HG03097 (cell line): ENCODE results near the gene DHX35.
A peak's percentile ranks its signal among the peaks of the same experiment; 100 is the strongest.
"Not testable (repeated sequence)": the region's sequence is repeated elsewhere in the genome, so short reads cannot be mapped to it uniquely, and the experiment has no call there.

ENCODE experiments used
- ATAC-seq: cut with Tn5 transposase; IDR thresholded peaks from one replicate; pipeline ENCODE4 v1.9.1; 2021; ENCODE audit not compliant: unreplicated experiment, low FRiP score

The DHX35 gene

DNA sequence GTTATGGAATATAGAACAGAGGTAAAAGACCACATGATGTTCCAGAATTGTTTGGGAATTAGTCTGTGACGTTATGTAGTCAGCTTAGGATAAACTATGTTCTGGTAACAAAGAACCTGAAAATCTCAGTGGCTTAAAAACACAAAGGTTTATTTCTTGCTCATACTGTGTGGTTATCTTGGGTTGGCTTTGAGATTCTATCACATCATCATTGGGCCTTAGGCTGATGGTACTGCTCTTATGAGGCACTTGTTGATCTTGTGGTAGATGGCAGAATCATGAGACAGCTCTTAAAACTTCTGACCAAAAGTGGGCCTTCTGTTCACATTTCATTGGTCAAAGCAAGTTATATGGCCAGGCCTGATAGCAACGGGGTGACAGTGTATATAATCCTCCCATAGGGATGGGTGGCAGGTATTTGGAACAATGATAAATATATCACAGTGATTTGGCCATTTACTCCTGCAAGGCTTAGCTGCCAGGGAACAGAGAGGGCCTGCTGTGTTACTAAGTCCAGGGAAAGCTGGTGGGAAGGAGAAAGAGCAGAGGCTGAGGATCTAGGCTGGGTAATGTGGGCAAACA, 13.5 kb downstream of the DHX35 start:
- no peak for ATAC-seq

GRCh38 chr20:38979434-38979833, 17.3 kb downstream of the DHX35 start:
- ATAC-seq, result no peak

DNA sequence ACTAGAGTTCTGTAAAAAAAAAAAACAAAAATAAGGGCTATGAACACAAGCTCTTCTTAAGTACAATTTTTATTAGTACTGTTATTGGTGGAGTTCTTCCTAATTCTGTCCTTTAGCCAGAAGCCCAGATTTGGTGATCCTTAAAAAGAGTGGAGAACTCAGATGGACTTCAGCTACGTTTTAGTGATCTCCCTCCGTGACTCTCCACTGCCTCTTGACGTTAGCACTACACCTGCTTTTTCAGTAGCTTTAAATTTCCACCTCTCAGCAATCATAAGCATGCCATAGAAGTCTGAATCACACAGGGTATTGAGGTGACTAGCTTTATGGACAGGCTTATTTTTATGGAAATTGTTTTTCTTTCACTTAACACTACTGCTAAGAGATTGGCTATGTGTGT, 17.7 kb downstream of the DHX35 start:
- ATAC-seq, result no peak

DNA sequence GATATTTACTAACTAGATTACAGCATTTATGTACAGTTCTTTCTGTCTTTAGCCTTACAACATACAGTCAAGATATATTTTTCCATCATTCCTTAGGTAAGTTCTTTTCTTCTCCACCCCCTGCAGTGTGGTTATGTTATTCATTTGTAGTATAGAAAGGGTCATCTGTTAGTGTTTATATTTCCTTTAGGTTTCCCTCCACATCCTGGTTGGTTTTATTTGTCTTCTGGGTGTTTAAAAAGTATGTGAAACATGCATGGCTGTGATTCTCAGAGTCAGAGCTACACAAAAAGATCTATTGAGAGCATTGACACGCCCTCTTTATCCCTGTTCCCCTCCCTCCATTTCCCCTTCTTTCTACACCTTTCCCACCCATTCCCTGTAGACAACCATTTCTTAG, 20.1 kb downstream of the DHX35 start:
- ATAC-seq, result no peak

GRCh38 chr20:38985060-38985459, 22.9 kb downstream of the DHX35 start:
- ATAC-seq, result no peak

DNA sequence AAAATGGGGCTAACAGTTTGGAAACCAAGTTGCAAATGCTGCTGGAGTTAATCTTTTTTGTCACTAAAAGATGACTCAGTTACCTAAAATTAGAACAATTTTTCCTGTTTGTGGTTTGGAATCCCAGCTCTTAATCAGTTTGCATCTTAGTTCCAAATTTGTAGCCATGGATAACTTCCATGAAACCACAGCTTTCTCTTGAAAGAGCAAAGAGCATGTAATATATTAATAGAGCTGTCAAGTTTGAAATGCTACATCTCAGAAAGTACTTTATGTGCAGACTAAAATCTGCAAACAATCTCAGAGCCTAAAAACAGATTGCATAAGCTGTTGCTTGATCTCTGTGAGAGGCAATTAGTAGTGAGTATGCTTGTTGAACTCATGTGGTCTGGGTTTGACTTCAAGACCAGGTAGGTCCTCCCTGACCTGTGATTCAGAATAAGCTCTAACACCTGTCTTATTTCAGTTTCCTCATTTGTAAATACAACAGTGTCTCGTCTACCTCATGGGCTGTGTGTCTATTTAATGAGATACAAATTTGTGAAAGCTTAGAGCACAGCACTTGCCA, 23.5 kb downstream of the DHX35 start:
- ATAC-seq, result no peak

DNA sequence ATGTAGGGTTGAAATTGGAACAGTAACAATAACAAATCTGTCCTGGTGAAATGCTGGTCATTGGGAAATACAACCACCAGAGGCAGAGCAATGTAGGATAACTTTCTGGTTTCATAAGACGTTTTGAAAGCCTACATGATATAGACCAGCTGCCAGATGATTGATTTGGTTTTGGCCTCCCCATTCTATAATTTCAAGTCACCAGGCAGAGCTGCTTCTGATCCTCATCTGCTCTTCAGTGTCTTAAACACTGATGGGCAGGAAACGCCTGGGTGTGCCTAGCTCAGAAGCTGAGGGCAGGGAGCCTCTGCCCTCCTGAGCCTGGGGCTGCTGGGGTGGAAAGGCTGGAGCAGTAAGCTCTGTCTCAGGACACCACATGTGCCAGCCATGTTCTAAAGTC, 24.5 kb downstream of the DHX35 start:
- ATAC-seq, result no peak

- peak; percentile 77 for ATAC-seq
Observed at GRCh38 chr20:38987777-38988176, 25.6 kb downstream of the DHX35 start.

- no peak for ATAC-seq
Observed at GRCh38 chr20:38990728-38991127, 28.6 kb downstream of the DHX35 start.

GRCh38 chr20:38991814-38992704, 29.9 kb downstream of the DHX35 start:
- no peak for ATAC-seq

DNA sequence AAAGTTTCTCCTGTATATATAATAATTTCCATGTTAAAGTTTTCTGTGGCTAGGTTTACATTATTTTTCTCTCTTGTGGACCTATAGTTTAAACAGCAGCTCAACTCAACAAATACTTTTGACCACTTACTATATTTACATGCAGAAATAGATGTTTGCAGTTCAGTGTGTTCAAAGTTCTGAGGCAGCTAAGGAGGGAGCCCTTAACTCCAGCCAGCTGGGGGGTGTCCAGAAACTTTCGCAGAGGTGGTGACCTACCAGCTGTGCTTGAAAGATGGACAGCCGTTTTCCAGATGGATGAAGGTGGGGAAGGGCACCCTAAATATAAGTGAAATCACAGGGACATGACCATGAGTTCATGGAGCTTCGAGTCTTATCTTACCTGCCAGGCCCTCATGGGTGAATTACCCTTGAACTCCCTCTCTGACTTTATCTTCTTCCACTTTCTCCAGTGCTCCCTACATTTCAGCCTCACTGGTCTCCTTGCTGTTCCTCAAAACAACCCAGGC, 33.4 kb downstream of the DHX35 start:
- no peak for ATAC-seq

- not testable (repeated sequence) for ATAC-seq
Observed at GRCh38 chr20:38996866-38997265, 34.7 kb downstream of the DHX35 start.

DNA sequence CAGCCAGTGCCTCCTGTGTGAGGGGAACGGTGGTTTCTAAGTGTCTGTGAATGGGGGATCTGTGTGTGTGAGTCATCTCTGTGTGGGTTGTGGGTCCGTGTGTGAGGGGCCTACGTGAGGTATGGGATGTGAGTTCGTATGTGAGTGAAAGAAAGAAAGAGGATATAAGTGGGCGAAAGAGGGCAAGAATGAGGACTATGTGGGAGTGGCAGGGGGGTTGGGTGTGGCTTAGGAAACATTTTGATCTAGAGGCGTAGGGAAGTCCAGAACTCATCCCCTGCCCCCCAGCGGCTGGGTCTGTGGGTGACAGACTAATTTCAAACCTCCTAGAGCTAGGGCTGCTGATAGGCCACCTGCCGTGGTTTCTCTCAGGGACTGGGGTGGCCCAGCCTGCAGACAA, 35.5 kb downstream of the DHX35 start:
- ATAC-seq, result peak; percentile 58

- ATAC-seq, result no peak
Observed at GRCh38 chr20:38999217-38999616, 37.1 kb downstream of the DHX35 start.

GRCh38 chr20:38999965-39000910, 38.1 kb downstream of the DHX35 start:
- no peak for ATAC-seq

GRCh38 chr20:39004508-39004907, 42.4 kb downstream of the DHX35 start:
- ATAC-seq, result no peak

GRCh38 chr20:39009348-39009747, 47.2 kb downstream of the DHX35 start:
- no peak for ATAC-seq

DNA sequence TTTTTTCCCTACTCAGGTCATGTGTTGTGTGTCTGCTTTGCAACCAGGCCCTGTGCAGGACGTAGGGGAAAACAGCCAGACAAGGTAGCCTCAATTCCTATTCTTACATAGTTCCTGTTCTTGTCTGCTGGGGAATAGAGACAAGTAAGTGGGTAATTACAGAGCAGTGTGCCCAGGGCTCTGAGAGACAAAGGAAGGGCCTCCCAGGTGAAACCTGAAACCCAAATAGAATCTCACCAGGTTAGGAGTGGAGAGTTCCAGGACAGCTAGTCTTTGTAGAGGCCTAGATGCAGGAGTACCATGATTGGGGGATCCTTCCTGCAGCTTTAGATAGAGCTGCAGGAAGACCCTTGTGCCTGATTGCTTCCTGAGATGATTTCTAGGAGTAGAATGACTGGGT, 48.4 kb downstream of the DHX35 start:
- ATAC-seq, result no peak

- no peak for ATAC-seq
Observed at GRCh38 chr20:39013662-39014109, 51.5 kb downstream of the DHX35 start.

DNA sequence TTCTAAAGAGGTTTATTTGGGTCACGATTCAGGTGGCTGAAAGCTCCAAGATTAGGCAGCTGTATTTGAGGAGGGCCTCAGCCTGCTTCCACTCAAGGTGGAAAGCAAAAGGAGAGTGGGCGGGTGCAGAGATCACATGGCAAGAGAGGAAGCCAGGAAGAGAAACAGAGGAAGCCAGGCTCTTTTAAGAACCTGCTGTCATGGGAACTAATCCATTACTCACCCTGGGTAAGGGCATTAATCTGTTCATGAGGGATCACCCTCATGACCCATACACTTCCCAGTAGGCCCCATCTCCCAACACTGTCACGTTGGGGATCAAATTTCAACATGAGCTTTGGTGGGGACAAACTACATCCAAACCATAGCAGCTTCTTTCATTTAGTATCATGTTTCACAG, 53.9 kb downstream of the DHX35 start:
- ATAC-seq, result no peak
